GM12878 (cell line): ENCODE data around the gene FGGY. TPM values are rescaled to one million over a fixed set of nuclear protein-coding genes. Genes with fewer than 3 reads are reported as not detected.

Experiments
- ATAC-seq: fragments of 200-7000 bp; cut with Tn5 transposase; 3 replicates; pipeline ENCODE4 v1.9.1; 2020; ENCODE audit warnings: mild to moderate bottlenecking, moderate library complexity
- BruUV-seq: library from RNA; stranded (reverse); fragments of 400-500 nt; replicated peaks from 2 replicates; lab custom pipeline; 2021; lab: Mats Ljungman, UMichigan
- CTCF ChIA-PET: fragments of 300-600 bp; sonication (Branson Sonifier 250); formaldehyde crosslinking; extraction: SDS; loops from one replicate; lab custom pipeline; 2021; ENCODE audit warnings: inconsistent platforms; lab: Yijun Ruan, JAX
- POLR2A ChIA-PET: fragments of 350-600 bp; formaldehyde crosslinking; extraction: SDS; loops from one replicate; lab custom pipeline; 2021; ENCODE audit warnings: inconsistent platforms; lab: Charles Lee
- RAD21 ChIA-PET: fragments of 300-600 bp; sonication (Branson Sonifier 250); formaldehyde crosslinking; loops from one replicate; lab custom pipeline; 2023; ENCODE audit warnings: antibody characterized with exemption; ENCODE audit not compliant: unreplicated experiment; lab: Charles Lee
- SMC1A ChIA-PET: fragments of 300-600 bp; sonication (Branson Sonifier 250); formaldehyde crosslinking; loops from one replicate; lab custom pipeline; 2023; ENCODE audit not compliant: unreplicated experiment, uncharacterized antibody; lab: Charles Lee
- DNase-seq: peaks from one replicate; pipeline ENCODE4 v3.0.0-alpha.2; 2011; ENCODE audit warnings: low read depth, low spot score
- FAIRE-seq: peaks from 3 replicates; lab custom pipeline; 2011; peaks lifted over from hg19 to GRCh38; lab: Jason Lieb, UNC
- H2AFZ ChIP-seq: 2 replicates; pipeline ENCODE4 v1.6.0; 2011; ENCODE audit warnings: low read depth, low read length, control low read depth; ENCODE audit not compliant: control insufficient read depth
- H3K27ac ChIP-seq: 2 replicates; pipeline ENCODE4 v1.5.1; 2011; ENCODE audit warnings: control low read depth; ENCODE audit not compliant: control insufficient read depth, insufficient read depth
- H3K27me3 ChIP-seq, 2 experiments: replicated peaks in 1 of 2; 2 replicates each; pipeline versions ENCODE4 v1.6.0 to v1.6.1; 2011; ENCODE audit warnings: low read length in 1 of 2; ENCODE audit not compliant: control insufficient read depth in 2 of 2, insufficient read depth in 2 of 2
- H3K36me3 ChIP-seq, 2 experiments: 2 replicates each; pipeline ENCODE4 v1.5.1; 2011; ENCODE audit warnings: low read length in 1 of 2; ENCODE audit not compliant: control insufficient read depth in 2 of 2, insufficient read depth in 2 of 2
- H3K4me1 ChIP-seq: 2 replicates; pipeline ENCODE4 v1.6.1; 2011; ENCODE audit warnings: mild to moderate bottlenecking, low read length, moderate library complexity, mixed read lengths; ENCODE audit not compliant: control insufficient read depth, insufficient read depth
- H3K4me2 ChIP-seq: 2 replicates; pipeline ENCODE4 v1.6.0; 2011; ENCODE audit warnings: control low read depth; ENCODE audit not compliant: control insufficient read depth, insufficient read depth
- H3K4me3 ChIP-seq: fragments of 200-600 bp; sonication (generic); 2 replicates; pipeline ENCODE4 v1.5.1; 2016
- H3K79me2 ChIP-seq: 2 replicates; pipeline ENCODE4 v1.6.0; 2011; ENCODE audit warnings: low read length; ENCODE audit not compliant: control insufficient read depth, insufficient read depth
- H3K9ac ChIP-seq: 2 replicates; pipeline ENCODE4 v1.8.0; 2011; ENCODE audit warnings: low read length, control low read depth, mixed read lengths; ENCODE audit not compliant: control insufficient read depth, insufficient read depth
- H3K9me3 ChIP-seq: replicated peaks from 3 replicates; pipeline ENCODE4 v1.5.1; 2011; ENCODE audit warnings: mild to moderate bottlenecking, low read length; ENCODE audit not compliant: control insufficient read depth, insufficient read depth
- H4K20me1 ChIP-seq: 2 replicates; pipeline ENCODE4 v1.6.0; 2011; ENCODE audit not compliant: control insufficient read depth, insufficient read depth
- ASH2L ChIP-seq: fragments of 300-600, 200-600 bp; sonication (generic); IDR thresholded peaks from 2 replicates; pipeline ENCODE4 v1.6.1; 2017; ENCODE audit warnings: low read depth, mild to moderate bottlenecking, borderline replicate concordance
- ATF2 ChIP-seq: IDR thresholded peaks from 2 replicates; pipeline ENCODE4 v1.6.1; 2012; ENCODE audit warnings: low read length, inconsistent platforms
- EZH2 ChIP-seq: IDR thresholded peaks from 2 replicates; pipeline ENCODE4 v1.6.1; 2012; ENCODE audit warnings: low read depth, mild to moderate bottlenecking, control low read depth, inconsistent platforms, low read length, borderline replicate concordance; ENCODE audit not compliant: control insufficient read depth
- FOS ChIP-seq: IDR thresholded peaks from 3 replicates; pipeline ENCODE4 v1.6.1; 2011; ENCODE audit warnings: borderline replicate concordance; ENCODE audit not compliant: insufficient read length; ENCODE audit errors: extremely low read depth
- HDAC2 ChIP-seq: fragments of 200-600 bp; sonication (generic); IDR thresholded peaks from 2 replicates; pipeline ENCODE4 v1.6.1; 2017
- IKZF1 ChIP-seq: fragments of 450-650 bp; conservative IDR thresholded peaks from 2 replicates; pipeline ENCODE4 v1.6.1; 2017; ENCODE audit warnings: antibody characterized with exemption, mild to moderate bottlenecking
- IKZF2 ChIP-seq, 2 experiments: fragments of 450-650 bp; IDR thresholded peaks; 2 replicates each; pipeline ENCODE4 v1.6.1; 2017; ENCODE audit warnings: mild to moderate bottlenecking in 2 of 2, moderate library complexity in 2 of 2
- JUNB ChIP-seq: IDR thresholded peaks from 2 replicates; pipeline ENCODE4 v1.6.1; 2016; ENCODE audit warnings: antibody characterized with exemption, mild to moderate bottlenecking
- MAX ChIP-seq: IDR thresholded peaks from 2 replicates; pipeline ENCODE4 v1.6.1; 2012; ENCODE audit warnings: low read depth, low read length, improper control_type of control experiment
- MEF2B ChIP-seq: fragments of 450-650 bp; IDR thresholded peaks from 2 replicates; pipeline ENCODE4 v1.6.1; 2018; ENCODE audit warnings: mild to moderate bottlenecking, moderate library complexity; ENCODE audit not compliant: partially characterized antibody, poor library complexity, severe bottlenecking
- PAX5 ChIP-seq: IDR thresholded peaks from 2 replicates; pipeline ENCODE4 v1.6.1; 2011; ENCODE audit warnings: low read depth, low read length, borderline replicate concordance
- PML ChIP-seq: IDR thresholded peaks from 2 replicates; pipeline ENCODE4 v1.6.1; 2012; ENCODE audit warnings: low read length, inconsistent platforms
- SMARCA5 ChIP-seq: fragments of 450-650 bp; IDR thresholded peaks from 2 replicates; pipeline ENCODE4 v1.6.1; 2017; ENCODE audit warnings: mild to moderate bottlenecking
- SRF ChIP-seq, 2 experiments: IDR thresholded peaks; 2 replicates each; pipeline ENCODE4 v1.6.1; 2011; ENCODE audit warnings: low read depth in 2 of 2, low read length in 2 of 2, mild to moderate bottlenecking in 1 of 2, moderate library complexity in 1 of 2
- SUZ12 ChIP-seq: fragments of 200-600 bp; sonication (generic); IDR thresholded peaks from one replicate; pipeline ENCODE4 v1.6.1; 2018; ENCODE audit warnings: antibody characterized with exemption, mild to moderate bottlenecking; ENCODE audit not compliant: unreplicated experiment
- YY1 ChIP-seq: IDR thresholded peaks from 2 replicates; pipeline ENCODE4 v1.6.1; 2011; ENCODE audit warnings: low read depth, mild to moderate bottlenecking, low read length
- ZBTB33 ChIP-seq: fragments of 450-650 bp; IDR thresholded peaks from 2 replicates; pipeline ENCODE4 v1.6.1; 2017; ENCODE audit warnings: mild to moderate bottlenecking
- WGBS: methylation state at CpG from one replicate; pipeline ENCODE4 v1.1.6; 2016; ENCODE audit warnings: low lambda C conversion rate; ENCODE audit not compliant: insufficient replicate concordance, insufficient coverage; ENCODE audit errors: missing lambda C conversion rate; 5-methylcytosine and 5-hydroxymethylcytosine counted together
- in situ Hi-C: fragments of 300-500 bp; cut with MboI; formaldehyde crosslinking; loops from 9 replicates; pipeline ENCODE4 v1.14.3; 2018; ENCODE audit warnings: mixed read lengths
- intact Hi-C: fragments of 100-400 bp; cut with micrococcal nuclease; formaldehyde crosslinking; loops from one replicate; pipeline ENCODE4 v1.14.2; 2022; ENCODE audit not compliant: unreplicated experiment
- polyA plus RNA-seq, 11 experiments: library from polyadenylated mRNA; depleted of rRNA in 4 of 11; unstranded in 6 of 11; stranded (reverse) in 5 of 11; fragments of >200 nt; fragmentation: Nextera tagmentation in 4 of 11; fragmentation: Illumina TruSeq in 1 of 11; extraction: Ambion mirVana in 4 of 11; extraction: Trizol in 1 of 11; gene quantifications; 1 replicate in 1 of 11; 2 replicates in 10 of 11; pipeline versions ENCODE4 v1.2.1 to v1.2.3, GENCODE V29; 2011 to 2016; ENCODE audit warnings: inconsistent platforms in 2 of 11, missing spikeins in 2 of 11, low read depth in 1 of 11
- total RNA-seq, 4 experiments: library from RNA; depleted of rRNA in 3 of 4; stranded (reverse); fragments of >200 nt in 3 of 4; fragmentation: Illumina TruSeq in 1 of 4; extraction: Trizol in 1 of 4; gene quantifications; 2 replicates each; pipeline versions ENCODE4 v1.2.1 to v1.2.3, GENCODE V29; 2013 to 2021

The FGGY gene
- total and polyA plus RNA-seq, 10 of the 15 experiments (the other 5 are each of a cell fraction or from before 2014, with no cell fraction given) = 6.2 to 11.9 (median 7.5) TPM

DNA sequence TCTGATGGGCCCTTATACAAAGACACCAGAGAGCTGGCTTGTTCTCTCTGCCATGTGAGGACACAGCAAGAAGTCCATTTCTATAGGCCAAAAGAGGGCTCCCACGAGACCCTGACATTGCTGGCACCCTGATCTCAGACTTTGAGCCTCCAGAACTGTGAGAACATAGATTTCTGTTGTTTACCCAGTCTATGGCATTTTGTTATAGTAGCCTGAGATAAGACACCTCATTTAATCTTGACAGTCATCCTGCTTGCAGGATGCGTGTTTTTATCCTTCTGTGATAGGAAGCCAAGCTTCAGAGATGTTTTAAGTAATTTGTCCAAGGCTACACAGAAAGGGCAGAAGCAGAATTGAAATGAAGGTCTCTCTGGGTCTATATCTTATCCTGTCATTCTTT lies 379.0 kb downstream of the FGGY start:
- no peak overlapping the region for H3K9ac ChIP-seq
- H3K4me2 ChIP-seq = no peak overlapping the region
- DNase-seq = no peak
- no peak for ATAC-seq
- no peaks in the 10 kb centered on the region for H4K20me1 ChIP-seq
- ChIA-PET SMC1A (interaction anchor here (0.7 to 2.0 kb wide), 4 partner anchors 12 to 934 kb away, joined by 3 to 11 read pairs (median 3); no protein-coding TSS in a partner anchor), CTCF (interaction anchor here (1.5 to 2.3 kb wide), 2 partner anchors 23 to 935 kb away, joined by 3 to 7 read pairs; no protein-coding TSS in a partner anchor), POLR2A (no interaction called here), RAD21 (interaction anchor here (3.7 kb wide), 1 partner anchor 23 kb away, joined by 14 read pairs; no protein-coding TSS in a partner anchor)
- intact Hi-C loops (no loop called here), in situ Hi-C loops (no loop called here)
- H3K27ac ChIP-seq = no peak overlapping the region
- H3K9me3 ChIP-seq = no peaks in the 10 kb centered on the region
- BruUV-seq = no TSS peak
- no peaks in the 10 kb centered on the region for H3K36me3 ChIP-seq
- TF ChIP-seq JUNB (no peak), PML (no peak), PAX5 (no peak), ASH2L (no peak), IKZF2 (IDR thresholded peaks at IDR 0.05) (no peak), ATF2 (no peak), SRF (IDR thresholded peaks at IDR 0.05; ENCODE audit: low read depth in 2 of 2, low read length in 2 of 2) (no peak), ZBTB33 (no peak), HDAC2 (no peak), FOS (no peak), EZH2 (no peak), YY1 (no peak), SUZ12 (no peak), MEF2B (no peak), SMARCA5 (no peak), MAX (no peak), IKZF1 (no peak)
- no peaks in the 10 kb centered on the region for H3K27me3 ChIP-seq
- no peak overlapping the region for H2AFZ ChIP-seq
- 73% methylated on average over 2 of the region's 2 CpGs for WGBS
- no peaks in the 10 kb centered on the region for H3K79me2 ChIP-seq
- FAIRE-seq = no peak
- no peaks in the 10 kb centered on the region; the same call in 1 of the 2 replicates for H3K4me1 ChIP-seq
- no peak overlapping the region for H3K4me3 ChIP-seq
